Colonic mucosa (tissue), 4 donors: Measurements from ENCODE around the gene ARGFX. TPM values are rescaled to one million over a fixed set of nuclear protein-coding genes. Genes with fewer than 3 reads are reported as not detected.

Experiments used
- DNase-seq: peaks from one replicate; pipeline ENCODE4 v3.0.0-alpha.2; 2020
- H3K27ac ChIP-seq: fragments of 200-600 bp; one replicate; pipeline ENCODE4 v1.8.0; 2021
- H3K27me3 ChIP-seq: fragments of 200-600 bp; one replicate; pipeline ENCODE4 v1.8.0; 2021
- H3K36me3 ChIP-seq: fragments of 200-600 bp; one replicate; pipeline ENCODE4 v1.8.0; 2021
- H3K4me1 ChIP-seq: fragments of 200-600 bp; one replicate; pipeline ENCODE4 v1.8.0; 2021; ENCODE audit warnings: mild to moderate bottlenecking
- H3K4me3 ChIP-seq: fragments of 200-600 bp; one replicate; pipeline ENCODE4 v1.8.0; 2021
- H3K9ac ChIP-seq, 2 donors: one replicate each; pipeline ENCODE4 v1.7.0; 2013; ENCODE audit warnings: control low read depth in 2 of 2, low read depth in 2 of 2, low read length in 2 of 2
- H3K9me3 ChIP-seq: fragments of 200-600 bp; one replicate; pipeline ENCODE4 v1.8.0; 2021
- CTCF ChIP-seq: fragments of 200-600 bp; IDR thresholded peaks from one replicate; pipeline ENCODE4 v1.8.0; 2022; ENCODE audit warnings: antibody characterized with exemption, mild to moderate bottlenecking
- intact Hi-C: fragments of 100-400 bp; cut with DNase I; formaldehyde crosslinking; loops from one replicate; pipeline ENCODE4 v1.14.1; 2022
- total RNA-seq, 2 donors: library from RNA; stranded (reverse); fragmentation: NEBNext Ultra II Directional in 1 of 2; extraction: Animal tissue kit (Norgen Biotek cat#: 25700) in 1 of 2; gene quantifications; one replicate each; pipeline ENCODE4 v1.2.1, GENCODE V29; 2021
- donor health status: healthy.
- donor health status: DM: no; HTN: no; CAD: no.
- donor health status: DM: no; HTN: no; CAD: no.

Gene ARGFX
- total RNA-seq, 2 donors from 2014 or later: not detected

- no peaks in the 10 kb centered on the region for H3K27me3 ChIP-seq
- no peak overlapping the region for H3K4me3 ChIP-seq
- no peaks in the 10 kb centered on the region for H3K4me1 ChIP-seq
- no peak for TF ChIP-seq CTCF
- H3K36me3 ChIP-seq: no peaks in the 10 kb centered on the region
- H3K9ac ChIP-seq: no peak overlapping the region
- intact Hi-C loops: no loop called here
- no peaks in the 10 kb centered on the region for H3K9me3 ChIP-seq
- DNase-seq: no peak
- no peak overlapping the region for H3K27ac ChIP-seq
Measured at GRCh38 chr3:121601212-121601812, 33.6 kb downstream of the ARGFX start.

- Histone ChIP-seq H3K9ac (no peak overlapping the region), H3K27me3 (no peaks in the 10 kb centered on the region), H3K27ac (no peak overlapping the region), H3K4me1 (no peaks in the 10 kb centered on the region), H3K9me3 (no peaks in the 10 kb centered on the region), H3K4me3 (no peak overlapping the region), H3K36me3 (no peaks in the 10 kb centered on the region)
- TF ChIP-seq CTCF: no peak
- intact Hi-C loops: no loop called here
- no peak for DNase-seq
Measured at GRCh38 chr3:121604759-121605158, 37.0 kb downstream of the ARGFX start.

GRCh38 chr3:121606106-121606505, 38.4 kb downstream of the ARGFX start:
- TF ChIP-seq CTCF: no peak
- H3K27me3 ChIP-seq: no peaks in the 10 kb centered on the region
- H3K9ac ChIP-seq: no peak overlapping the region
- no peaks in the 10 kb centered on the region for H3K36me3 ChIP-seq
- no peaks in the 10 kb centered on the region for H3K4me1 ChIP-seq
- intact Hi-C loops: no loop called here
- no peaks in the 10 kb centered on the region for H3K9me3 ChIP-seq
- no peak overlapping the region for H3K4me3 ChIP-seq
- no peak for DNase-seq
- no peak overlapping the region for H3K27ac ChIP-seq

Other genes starting within 250 kb of the ARGFX start
- 10 to 100 TPM in 1 of 2 donors, 1 to 10 TPM in 1; 2.9 to 12.5 TPM for gene POLQ, start 22.0 kb upstream of the ARGFX start, total RNA-seq
- gene FBXO40, start 25.4 kb downstream of the ARGFX start, total RNA-seq: not detected
- gene HCLS1, start 93.0 kb downstream of the ARGFX start, total RNA-seq: 1 to 10 TPM; 9.2 to 10.0 TPM
- gene GOLGB1, start 181.8 kb downstream of the ARGFX start, total RNA-seq: 10 to 100 TPM; 47.2 to 75.6 TPM